ENCODE results near the gene TXNDC15.
"Not testable (repeated sequence)": the region's sequence is repeated elsewhere in the genome, so short reads cannot be mapped to it uniquely, and the experiment has no call there.

TXNDC15 gene, protein sequence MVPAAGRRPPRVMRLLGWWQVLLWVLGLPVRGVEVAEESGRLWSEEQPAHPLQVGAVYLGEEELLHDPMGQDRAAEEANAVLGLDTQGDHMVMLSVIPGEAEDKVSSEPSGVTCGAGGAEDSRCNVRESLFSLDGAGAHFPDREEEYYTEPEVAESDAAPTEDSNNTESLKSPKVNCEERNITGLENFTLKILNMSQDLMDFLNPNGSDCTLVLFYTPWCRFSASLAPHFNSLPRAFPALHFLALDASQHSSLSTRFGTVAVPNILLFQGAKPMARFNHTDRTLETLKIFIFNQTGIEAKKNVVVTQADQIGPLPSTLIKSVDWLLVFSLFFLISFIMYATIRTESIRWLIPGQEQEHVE

DNA sequence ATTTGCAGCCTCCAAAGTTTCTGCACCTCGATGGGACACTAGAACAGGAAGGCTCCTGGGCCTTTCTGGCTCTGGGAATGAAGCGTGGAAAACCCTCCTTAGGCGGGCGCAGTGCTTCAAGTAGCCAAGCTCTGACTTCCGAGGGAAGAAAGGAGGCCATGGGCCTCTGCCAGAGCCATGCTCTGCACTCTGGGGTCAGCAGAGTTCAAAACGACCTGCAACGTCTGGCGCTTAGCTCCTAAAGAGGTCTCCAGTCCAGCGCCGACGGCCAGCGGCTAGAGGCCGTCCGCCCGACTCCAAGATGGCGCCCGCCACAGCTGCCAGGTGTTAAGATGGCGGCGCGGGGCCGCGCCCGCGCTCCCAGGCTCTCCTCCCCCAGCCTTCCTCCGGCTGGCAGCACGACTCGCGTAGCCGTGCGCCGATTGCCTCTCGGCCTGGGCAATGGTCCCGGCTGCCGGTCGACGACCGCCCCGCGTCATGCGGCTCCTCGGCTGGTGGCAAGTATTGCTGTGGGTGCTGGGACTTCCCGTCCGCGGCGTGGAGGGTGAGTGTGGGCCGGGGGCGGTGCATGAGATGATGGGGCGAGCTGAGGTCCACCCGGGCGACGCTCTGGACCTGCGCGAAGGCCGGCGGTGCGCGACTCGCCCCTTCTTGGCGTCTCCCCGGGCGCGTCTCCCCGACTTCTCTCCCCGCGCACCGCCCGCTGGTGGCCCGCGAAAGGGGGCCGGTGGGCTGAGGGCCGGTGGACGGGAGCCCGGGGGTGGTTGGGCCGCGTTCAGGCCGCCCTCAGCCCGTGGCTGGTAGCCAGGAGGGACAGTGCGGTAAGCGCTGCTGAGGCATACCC lies at the start of gene TXNDC15:
Gene TXNDC15, plus strand, starts transcription at position 385 of the 844 bp plus-strand sequence. Its CDS starts 57 bp downstream, at position 442.
- DNase-seq, result peak; percentile 75

DNA sequence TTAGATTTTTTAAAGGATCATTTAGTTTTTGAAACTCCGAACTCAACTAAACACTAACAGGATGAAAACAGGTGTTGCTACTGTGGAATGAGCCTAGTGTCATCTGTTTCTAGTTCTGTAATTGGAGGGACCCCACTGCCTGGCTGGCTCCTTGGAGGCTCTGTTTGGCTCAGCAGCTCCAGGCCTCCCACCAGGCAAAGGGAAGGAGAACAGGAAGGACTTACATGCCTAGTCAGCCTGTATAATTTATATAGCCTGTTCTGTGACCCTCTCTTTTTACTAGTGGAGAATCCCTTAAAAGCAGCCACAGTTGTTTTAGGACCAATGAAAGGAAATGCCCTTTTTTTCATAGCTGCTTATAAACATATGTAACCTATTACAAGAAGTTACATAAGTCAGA lies 49.5 kb upstream of the TXNDC15 start:
- no peak for DNase-seq

DNA sequence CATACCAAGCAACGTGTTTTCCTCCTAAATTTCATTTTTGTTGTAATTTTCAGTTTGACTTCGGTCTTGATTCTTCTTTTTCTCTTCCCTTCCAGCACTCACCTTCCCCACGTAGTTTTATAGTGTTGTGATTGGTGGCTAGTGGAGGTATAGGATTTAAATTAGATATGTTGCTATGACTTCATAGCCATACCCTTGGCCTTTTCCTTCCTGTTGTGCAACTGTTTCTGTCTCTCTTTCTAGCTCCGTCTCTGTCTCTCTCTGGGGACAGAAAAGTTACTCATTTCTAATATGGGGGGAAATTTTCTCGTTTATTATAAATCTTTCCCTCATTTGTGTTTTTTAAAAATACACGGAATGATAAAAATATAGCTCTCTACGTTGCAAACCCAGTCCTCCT lies 49.0 kb upstream of the TXNDC15 start:
- DNase-seq, result no peak

DNA sequence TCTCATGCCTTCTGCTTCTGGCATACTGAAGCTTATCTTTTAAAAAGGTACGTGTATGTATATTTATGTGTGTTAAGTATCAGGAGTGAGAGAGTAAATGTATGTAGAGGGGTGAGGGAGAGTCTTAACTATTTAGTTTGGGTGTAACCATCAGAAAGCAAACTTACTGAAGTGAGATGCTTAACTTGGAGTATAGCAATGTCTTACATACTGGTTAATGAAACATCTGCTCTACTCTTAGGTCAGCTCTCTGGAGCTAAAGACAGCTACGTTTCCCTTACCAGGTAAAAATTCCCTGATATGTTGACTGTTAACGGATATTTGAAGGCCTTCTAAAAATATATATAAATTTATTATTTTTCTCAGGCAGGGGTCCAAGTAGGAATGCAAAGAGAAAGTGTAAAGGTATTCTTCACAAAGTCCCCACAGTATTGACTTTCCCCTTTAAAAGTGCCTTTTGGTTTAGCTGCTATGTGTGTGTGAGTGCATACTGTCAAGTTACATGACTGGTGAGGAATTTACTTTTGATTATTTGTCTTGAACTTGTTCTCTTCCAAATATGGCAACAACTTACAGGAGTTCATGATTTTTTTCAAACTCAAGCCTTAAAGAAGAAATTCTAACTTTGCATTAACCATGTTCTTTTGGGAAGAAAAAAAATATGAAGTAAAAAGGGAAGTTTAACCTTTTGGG lies 40.7 kb upstream of the TXNDC15 start:
- DNase-seq, result no peak

DNA sequence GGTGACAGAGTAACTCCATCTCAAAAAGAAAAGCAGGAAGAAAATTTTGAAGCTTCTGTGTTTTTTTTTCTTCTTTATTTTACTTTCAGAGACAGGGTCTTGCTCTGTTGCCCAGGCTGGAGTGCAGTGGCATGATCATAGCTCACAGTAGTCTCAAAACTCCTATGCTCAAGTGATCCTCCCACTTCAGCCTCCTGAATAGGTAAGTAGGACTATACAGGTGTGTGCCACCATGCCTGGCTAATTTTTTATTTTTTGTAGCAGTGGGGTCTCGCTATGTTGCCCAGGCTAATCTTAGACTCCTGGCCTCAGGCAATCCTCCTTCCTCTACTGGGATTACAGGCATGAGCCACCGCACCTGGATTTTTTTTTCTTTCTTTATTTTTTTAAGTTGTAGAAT lies 38.5 kb upstream of the TXNDC15 start:
- DNase-seq, result no peak

DNA sequence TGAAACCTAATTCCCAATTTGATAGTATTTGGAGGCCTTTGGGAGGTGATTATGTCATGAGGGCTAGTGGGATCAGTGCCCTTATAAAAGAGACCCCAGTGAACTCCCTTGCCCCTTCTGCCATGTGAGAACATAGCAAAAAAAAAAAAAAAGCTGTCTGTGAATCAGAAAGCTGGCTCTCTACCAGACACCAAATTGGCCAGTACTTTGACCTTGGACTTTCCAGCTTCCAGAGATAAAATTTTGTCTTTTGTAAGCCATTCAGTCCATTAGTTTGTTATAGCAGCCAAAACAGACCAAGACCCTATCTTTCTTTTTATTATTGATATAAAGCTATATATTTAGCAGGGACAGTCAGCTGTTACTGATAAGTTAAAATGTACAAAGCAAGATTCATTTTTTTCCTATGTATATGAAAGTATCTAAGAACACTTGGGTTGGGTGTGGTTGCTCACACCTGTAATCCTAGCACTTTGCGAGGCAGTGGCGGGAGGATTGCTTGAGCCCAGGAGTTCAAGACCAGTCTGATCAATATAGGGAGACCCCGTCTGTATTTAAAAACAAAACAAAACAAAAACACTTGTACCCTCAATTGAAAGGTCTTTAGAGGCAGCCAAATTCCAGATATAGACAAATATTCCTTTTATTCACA lies 36.5 kb upstream of the TXNDC15 start:
- no peak for DNase-seq

DNA sequence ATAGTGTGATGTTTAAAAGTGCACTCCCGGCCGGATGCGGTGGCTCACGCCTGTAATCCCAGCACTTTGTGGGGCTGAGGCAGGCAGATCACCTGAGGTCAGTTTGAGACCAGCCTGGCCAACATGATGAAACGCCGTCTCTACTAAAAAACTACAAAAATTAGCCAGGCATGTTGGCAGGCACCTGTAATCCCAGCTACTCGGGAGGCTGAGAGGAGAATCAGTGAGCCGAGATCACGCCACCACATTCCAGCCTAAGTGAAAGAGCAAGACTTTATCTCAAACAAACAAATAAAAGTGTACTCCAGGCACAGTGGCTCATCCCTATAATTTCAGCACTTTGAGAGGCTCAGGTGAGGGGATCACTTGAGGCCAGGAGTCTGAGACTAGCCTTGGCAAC lies 35.8 kb upstream of the TXNDC15 start:
- DNase-seq, result not testable (repeated sequence)

DNA sequence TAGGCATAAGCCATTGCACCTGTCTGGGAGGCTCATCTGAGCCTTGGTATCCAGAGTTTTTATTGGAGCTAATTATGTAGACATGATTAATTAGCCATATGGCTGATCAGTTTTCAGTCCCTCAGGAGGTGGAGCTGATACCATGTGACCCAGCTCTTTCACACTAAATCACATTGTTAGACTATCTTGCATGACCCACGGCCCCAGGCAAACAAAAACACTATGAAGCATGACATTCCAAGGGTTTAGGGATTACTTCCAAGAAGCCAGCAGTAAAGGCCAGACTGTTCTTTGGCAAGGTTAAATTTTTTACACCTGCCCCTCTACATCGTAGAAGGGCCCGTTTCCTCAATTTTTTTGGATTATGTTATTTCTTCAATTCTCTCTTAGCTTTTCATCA lies 33.4 kb upstream of the TXNDC15 start:
- no peak for DNase-seq

DNA sequence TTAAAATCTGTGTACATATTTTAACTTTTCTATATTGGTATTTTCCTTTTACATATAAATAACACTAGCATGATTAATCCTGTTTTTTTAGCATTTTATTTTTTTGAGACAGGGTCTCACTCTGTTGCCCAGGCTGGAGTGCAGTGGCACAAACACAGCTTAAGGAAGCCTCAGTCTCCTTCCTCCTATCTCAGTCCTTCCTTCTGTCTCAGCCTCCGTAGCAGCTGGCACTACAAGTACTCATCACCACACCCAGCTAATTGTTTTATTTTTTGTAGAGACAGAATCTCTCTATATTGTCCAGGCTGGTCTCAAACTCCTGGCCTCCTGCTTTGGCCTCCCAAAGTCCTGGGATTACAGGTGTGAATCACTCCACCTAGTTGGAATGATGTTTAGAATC lies 29.9 kb upstream of the TXNDC15 start:
- DNase-seq, result no peak

DNA sequence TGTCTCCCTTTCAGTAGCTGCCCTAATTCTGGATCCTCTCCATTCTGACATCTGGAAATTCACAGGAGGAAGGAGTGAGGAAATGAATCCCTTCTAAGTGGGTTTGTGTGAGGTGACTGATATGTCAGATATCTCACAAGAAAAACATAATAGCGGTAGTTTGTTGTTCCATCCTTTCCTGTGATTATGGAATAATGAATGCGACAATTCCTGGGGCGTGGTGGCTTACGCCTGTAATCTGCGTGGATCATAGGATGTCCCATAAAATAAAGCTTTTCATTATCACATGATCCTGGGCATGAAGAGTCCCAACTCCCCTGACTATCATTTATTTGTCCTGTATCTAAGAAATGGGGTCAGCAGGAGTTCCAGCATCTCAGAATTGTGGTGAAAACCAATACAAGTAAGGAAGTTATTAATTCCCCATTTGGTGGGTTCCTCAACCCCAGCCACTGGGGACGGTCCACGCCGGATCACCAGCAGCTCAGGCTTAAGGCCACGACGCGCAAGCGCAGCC lies 28.8 kb upstream of the TXNDC15 start:
- DNase-seq, result no peak

DNA sequence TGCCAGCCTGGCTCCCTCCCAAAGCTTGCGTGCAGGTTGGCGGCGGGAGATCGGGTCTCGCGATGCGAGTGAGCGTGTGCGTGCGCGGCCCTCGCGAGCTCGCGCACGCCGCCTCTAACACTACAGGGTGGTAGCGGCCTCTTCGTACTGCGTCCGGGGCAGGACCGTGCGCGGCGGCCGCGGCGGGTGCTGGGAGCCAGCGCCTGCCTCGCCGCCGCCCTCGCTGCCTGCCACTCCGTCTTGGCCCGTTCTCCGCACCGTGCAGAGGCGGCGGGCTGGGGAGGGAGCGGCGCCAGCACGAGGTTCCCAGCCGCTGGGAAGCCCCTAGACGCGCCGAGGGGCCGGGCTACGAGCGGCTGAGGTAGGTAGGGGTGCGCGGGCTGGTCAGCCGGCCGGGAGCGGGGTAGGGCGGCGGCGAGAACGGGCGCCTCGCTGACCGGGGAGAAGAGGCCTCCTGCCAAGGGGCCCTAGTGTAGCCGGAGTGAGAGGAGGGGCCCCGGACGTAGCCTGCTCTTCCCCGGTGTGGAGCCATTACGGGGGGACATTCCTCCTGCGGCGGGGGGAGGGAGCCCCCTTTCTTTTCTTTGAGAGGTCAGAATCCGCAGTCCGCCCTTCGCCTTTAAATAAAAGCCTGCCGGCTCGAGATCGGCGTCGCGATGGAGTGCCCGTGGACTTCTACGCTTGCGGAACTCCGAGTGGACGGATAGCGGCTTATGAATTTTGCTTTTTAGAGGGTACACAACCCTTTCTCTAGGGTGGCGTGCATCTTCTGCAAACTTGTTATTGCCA lies 28.1 kb upstream of the TXNDC15 start, which contains the start of gene C5orf24:
Gene C5orf24, plus strand, starts transcription at position 117 of the 789 bp plus-strand sequence. CDS start 8,933 bp downstream, outside the sequence.
- DNase-seq, result peak; percentile 95

DNA sequence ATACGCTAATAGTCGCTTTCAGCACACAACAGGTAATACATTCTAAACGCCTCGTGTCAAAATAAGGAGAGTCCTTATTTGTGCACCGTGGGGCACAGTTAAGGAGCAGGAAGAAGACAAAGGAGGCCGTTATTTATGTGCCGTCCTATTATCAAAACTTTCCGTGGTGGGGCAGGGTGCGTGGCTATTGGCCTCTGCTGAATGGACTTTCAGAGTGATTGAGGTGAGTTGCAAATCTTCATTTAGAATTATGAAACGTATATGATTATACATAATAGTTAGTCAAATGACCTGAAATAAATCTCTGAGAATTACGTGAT lies 27.6 kb upstream of the TXNDC15 start:
- no peak for DNase-seq

DNA sequence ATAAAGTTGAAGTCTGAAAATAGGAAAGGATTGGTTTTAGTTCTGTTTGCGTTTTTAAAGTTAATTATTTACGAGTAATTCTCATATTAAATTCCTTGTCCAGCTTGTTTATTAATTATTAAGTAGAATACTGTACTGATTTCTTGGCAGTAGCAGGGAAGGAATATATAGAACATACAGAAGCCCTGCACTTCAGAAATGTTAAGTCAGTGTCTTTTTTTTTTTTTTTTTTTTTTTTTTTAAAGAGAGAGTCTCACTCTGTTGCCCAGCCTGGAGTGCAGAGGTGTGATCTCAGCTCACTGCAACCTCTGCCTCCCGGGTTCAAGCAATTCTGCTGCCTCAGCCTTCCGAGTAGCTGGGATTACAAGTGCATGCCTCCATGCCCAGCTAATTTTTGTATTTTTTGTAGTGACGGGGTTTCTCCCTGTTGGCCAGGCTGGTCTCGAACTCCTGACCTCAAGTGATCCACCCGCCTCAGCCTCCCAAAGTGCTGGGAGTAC lies 24.7 kb upstream of the TXNDC15 start:
- not testable (repeated sequence) for DNase-seq

DNA sequence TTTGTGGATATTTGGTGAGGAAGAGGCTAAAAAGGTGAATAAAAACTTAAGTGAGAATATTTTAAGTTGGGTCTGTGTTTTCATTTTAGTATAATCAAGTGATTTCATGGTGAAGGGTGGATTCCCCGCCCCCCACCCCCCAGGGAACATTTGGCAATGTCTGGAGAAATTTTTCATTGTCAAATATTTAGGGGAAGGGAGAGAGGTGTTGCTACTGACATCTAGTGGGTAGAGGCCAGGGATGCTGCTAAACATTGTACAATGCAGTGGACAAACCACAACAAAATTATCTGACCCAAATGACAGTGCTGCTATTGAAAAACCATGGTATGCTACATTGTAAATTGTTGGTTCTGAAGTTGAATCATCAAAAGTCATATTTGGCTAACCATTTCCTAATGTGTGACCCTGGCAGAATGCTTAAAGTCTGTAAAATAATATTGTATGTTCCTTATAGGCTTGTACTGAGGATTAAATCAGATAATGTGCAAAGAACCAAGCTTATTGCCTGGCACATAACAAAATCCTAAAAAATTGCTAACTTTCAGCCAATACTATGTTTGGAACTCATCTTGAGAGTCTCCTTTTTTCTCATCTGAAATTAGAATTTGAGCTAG lies 22.8 kb upstream of the TXNDC15 start:
- DNase-seq, result peak; percentile 11

DNA sequence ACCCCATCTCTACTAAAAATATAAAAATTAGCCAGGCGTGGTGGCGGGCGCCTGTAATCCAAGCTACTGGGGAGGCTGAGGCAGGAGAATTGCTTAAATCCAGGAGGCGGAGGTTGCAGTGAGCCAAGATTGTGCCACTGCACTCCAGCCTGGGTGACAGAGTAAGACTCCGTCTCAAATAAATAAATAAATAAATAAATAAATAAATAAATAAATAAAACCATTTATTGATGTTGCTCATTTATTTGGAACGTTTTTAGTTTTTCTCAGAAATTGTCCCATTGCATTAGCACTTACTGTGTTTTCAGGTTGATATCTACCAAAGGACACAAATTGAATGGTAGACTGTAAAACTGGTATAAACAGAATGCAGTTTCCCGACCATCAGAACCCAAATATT lies 17.7 kb upstream of the TXNDC15 start:
- not testable (repeated sequence) for DNase-seq

DNA sequence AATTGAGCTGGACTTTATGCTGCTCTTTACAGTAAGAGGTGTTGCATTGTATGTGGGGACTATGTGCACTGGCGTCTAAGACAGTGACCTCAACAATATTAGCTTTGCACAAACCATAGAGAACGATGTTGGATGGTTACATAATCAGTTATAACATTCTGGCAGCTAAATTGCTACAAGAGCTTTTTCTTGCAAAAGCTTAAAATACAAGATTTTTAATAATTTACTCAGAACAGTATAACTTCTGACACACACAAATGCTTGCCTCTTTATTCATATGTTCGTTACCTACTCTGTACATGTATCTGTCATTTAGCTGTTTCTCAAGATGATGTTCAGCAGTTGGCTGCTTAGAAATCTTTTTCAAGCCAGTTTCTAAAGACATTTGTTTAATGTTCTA lies 16.8 kb upstream of the TXNDC15 start:
- no peak for DNase-seq

DNA sequence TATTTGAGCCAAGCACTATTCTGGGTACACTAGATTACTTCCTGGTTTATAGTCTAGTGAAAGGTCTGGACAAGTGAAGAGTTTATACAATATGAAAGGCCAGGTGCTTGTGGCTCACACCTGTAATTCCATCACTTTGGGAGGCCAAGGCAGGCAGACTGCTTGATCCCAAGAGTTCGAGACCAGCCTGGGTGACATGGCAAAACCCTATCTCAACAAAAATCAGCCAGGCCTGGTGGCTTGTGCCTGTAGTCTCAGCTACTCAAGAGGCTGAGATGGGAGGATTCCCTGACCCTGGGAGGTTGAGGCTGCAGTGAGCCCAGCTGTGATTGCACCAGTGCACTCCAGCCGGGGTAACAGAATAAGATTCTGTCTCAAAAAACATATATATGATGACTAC lies 9.5 kb upstream of the TXNDC15 start:
- no peak for DNase-seq

DNA sequence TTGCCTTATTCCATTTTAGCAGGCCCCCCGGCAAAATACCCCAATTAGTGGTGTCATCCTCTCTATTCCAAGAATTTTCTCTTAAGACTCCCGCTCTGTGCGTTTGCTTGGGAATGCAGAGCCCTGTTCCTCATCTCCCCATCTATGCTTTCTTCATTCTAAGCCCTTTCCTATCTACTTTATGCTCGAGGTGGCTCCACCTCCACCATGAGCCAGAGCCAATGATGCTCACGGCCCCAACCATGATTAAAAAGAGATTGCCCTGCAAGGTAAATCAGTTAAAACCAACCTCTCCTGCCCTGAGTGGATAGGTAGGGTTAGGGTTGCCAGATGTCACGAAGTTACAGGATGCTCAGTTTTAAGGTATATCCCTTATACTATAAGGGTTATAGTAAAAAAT lies 677 bp upstream of the TXNDC15 start:
- DNase-seq, result no peak

DNA sequence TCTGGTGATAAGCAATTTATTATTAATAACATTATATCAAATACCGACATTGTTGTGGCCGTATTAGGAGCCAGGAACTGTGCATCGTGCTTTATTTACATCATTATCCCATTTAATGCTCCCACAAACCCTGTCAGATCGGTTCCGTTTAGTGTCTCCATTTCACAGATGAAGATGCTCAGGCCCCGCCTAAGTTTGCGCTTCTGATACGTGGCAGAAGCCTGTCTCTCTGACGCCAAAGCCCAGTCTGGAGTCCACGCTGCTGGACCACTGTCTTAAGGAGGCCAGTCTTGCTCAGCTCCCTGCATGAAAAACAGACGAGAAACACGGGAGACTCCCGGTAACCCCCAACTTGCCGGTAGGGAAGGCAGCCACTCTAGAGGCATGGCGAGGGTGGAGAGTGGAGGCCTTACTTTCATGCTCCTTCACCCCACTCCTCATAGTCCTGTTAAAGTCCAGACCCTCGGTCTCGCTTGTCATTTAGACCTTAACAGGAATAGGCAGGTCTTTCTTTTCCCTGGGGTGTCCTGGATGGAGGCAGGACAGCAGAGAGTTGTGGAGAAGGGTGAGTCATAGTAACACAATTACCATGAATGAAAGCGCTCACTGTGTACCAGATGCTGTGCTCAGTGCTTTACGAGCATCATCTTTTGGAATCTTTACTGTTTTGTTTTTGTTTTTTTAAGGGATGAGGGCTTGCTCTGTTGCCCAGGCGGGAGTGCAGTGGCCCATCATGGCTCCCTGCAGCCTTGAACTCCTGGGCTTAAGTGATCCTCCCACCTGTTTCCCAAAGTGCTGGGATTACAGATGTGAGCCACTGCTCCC lies 872 bp downstream of the TXNDC15 start:
- peak; percentile 14 for DNase-seq

DNA sequence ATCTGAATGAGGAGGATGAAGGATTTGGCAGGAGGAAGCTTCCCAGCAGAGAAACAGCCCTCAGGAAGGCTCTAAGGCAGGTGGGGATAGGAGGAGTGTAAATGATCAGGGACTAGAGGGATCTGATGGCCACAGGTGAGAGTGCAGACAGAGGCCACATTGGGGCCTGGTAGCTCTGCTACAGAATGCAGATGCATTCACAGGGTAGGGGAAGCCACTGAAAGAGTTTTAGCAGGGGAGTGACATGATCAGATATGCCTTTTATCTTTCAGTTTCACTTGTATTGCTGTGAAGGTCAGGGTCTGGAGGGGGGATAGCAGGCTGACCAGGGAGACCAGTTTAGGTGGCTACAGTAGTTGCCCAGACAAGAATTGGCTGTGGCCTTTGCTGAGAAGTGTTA lies 3.0 kb downstream of the TXNDC15 start:
- no peak for DNase-seq

Measured in GDM1 (cell line).